Uterus (tissue), 2 donors: ENCODE data around the gene NOG.

ENCODE experiments used
- POLR2A ChIP-seq, 2 donors: fragments of 450-650 bp; IDR thresholded peaks; one replicate each; pipeline ENCODE4 v1.6.1; 2016; ENCODE audit warnings: antibody characterized with exemption in 2 of 2, mild to moderate bottlenecking in 1 of 2, moderate library complexity in 1 of 2
- TF ChIP-seq, protein P1 (sequence below), 4 experiments: fragments of 200-600 bp in 2 of 4; fragments of 450-650 bp in 2 of 4; sonication (generic) in 2 of 4; IDR thresholded peaks; one replicate each; pipeline ENCODE4 v1.5.1; 2016 to 2019; ENCODE audit warnings: antibody characterized with exemption in 4 of 4, mild to moderate bottlenecking in 2 of 4, moderate library complexity in 1 of 4

DNA sequence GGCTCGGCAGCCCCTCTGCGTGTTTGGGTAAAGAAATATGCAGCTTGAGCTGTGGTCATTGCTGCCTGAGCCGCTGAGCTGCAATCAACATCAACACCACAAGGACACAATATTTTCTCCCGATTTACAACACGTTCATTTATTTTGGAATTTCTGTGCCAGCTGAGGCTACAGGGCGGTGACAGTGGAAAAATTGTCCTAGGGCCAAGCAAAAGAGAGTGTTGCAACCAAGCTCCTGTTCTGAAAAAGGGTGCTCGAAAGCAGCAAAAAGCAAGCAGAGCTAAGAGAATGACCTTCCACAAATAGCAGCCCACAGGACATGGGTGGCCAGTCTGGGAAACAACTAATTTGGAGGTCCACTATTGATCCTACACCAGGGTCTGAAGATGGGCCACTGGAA lies 35.4 kb upstream of the NOG start:
- TF ChIP-seq POLR2A (IDR thresholded peaks at IDR 0.05): no peak
- TF ChIP-seq, protein P1, sequence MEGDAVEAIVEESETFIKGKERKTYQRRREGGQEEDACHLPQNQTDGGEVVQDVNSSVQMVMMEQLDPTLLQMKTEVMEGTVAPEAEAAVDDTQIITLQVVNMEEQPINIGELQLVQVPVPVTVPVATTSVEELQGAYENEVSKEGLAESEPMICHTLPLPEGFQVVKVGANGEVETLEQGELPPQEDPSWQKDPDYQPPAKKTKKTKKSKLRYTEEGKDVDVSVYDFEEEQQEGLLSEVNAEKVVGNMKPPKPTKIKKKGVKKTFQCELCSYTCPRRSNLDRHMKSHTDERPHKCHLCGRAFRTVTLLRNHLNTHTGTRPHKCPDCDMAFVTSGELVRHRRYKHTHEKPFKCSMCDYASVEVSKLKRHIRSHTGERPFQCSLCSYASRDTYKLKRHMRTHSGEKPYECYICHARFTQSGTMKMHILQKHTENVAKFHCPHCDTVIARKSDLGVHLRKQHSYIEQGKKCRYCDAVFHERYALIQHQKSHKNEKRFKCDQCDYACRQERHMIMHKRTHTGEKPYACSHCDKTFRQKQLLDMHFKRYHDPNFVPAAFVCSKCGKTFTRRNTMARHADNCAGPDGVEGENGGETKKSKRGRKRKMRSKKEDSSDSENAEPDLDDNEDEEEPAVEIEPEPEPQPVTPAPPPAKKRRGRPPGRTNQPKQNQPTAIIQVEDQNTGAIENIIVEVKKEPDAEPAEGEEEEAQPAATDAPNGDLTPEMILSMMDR (IDR thresholded peaks at IDR 0.05): no peak
